ENCODE measurements around the gene STMN3. TPM values are rescaled to one million over a fixed set of nuclear protein-coding genes. Genes with fewer than 3 reads are reported as not detected.
"Not testable (repeated sequence)": the region's sequence is repeated elsewhere in the genome, so short reads cannot be mapped to it uniquely, and the experiment has no call there.

The STMN3 gene
- total RNA-seq, 3 donors from 2014 or later = 11.8 to 19.6 (median 17.7) TPM

DNA sequence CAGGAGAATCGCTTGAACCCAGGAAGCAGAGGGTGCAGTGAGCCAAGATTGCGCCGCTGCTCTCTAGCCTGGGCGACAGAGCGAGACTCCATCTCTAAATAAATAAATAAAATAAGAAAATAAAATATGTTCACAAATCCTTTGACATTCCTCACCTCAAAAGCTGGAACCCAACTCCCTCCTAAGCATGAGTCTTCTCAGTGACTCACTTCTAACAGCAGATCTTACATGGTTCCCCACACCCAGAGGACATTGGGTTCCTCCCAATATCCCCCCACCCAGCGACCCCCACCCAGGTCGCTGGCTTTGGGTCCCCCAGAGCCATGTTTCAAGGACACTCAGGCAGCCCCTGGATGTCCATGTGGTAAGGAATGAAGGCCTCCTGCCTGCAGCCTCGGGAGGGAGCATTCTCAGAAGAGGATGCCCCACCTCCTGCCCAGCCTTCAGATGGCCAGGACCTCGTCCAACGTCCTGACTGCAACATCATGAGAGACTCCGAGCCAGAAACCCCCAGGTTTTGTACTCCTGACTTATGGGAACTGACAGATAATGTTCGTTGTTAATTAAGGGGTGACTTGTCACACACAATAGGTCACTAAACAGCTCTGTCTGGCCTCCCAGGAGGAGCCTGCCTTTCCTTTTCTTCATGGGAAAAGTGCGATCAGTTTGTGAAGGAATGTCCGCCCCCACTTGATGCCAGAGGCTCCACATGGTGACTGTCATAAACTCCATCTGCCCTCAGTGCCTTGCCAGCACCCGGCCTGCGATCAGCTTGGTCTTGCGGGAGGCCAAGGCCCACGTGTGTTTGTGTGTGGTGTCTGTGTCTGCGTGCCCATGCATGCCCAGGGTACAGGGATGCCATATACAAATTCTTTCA is 16.2 kb downstream of the STMN3 start:
- Histone ChIP-seq H3K4me1 (no peaks in the 10 kb centered on the region), H3K9me3 (no peaks in the 10 kb centered on the region), H3K4me3 (no peak overlapping the region), H3K36me3 (no peaks in the 10 kb centered on the region), H3K27me3 (no peaks in the 10 kb centered on the region), H3K27ac (peak overlapping the region; percentile 7 to 38)
- DNase-seq (ENCODE audit: low spot score in 2 of 2) = no peak
- intact Hi-C loops (cut with DNase I; ENCODE audit: low total_unique reads) = loop anchor here (10.0 kb wide), 1 partner anchor 102 kb away; the partner anchor contains the start of gene PTK6
- TF ChIP-seq, protein P1, sequence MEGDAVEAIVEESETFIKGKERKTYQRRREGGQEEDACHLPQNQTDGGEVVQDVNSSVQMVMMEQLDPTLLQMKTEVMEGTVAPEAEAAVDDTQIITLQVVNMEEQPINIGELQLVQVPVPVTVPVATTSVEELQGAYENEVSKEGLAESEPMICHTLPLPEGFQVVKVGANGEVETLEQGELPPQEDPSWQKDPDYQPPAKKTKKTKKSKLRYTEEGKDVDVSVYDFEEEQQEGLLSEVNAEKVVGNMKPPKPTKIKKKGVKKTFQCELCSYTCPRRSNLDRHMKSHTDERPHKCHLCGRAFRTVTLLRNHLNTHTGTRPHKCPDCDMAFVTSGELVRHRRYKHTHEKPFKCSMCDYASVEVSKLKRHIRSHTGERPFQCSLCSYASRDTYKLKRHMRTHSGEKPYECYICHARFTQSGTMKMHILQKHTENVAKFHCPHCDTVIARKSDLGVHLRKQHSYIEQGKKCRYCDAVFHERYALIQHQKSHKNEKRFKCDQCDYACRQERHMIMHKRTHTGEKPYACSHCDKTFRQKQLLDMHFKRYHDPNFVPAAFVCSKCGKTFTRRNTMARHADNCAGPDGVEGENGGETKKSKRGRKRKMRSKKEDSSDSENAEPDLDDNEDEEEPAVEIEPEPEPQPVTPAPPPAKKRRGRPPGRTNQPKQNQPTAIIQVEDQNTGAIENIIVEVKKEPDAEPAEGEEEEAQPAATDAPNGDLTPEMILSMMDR (IDR thresholded peaks at IDR 0.05) = no peak
- TF ChIP-seq POLR2AphosphoS5 (IDR thresholded peaks at IDR 0.05) = no peak
- TF ChIP-seq POLR2A (IDR thresholded peaks at IDR 0.05) = no peak

DNA sequence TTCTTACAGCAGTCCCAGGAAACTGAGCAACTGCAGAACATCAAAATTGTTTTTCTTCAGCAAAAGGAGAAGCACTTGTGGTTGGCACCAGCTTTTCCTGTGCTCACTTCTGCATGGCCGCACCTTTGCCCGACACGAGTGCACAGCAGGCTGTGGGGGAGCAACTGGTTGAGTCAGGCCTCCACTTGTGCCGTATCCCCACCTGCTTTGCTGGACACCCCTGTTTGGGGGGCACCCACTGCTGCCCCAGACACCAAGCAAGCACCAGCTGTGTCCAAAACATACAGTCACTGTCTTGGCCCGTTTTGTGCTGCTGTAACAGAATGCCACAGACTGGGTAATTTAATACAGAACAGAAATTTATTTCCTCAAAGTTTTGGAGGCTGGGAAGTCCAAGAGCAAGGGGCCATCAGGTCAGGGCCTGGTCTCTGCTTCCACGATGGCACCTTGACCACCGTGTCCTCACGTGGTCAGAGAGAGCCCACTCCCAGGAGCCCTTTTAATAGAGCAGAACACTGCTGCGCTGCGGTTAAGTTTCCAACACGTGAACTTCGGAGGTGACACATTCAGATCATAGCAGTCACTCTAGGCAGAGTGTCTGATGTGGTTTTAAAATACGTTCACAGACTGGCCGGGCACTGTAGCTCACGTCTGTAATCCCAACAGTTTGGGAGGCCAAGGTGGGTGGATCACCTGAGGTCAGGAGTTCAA is 17.6 kb downstream of the STMN3 start:
- intact Hi-C loops (cut with DNase I; ENCODE audit: low total_unique reads) = loop anchor here (10.0 kb wide), 1 partner anchor 101 kb away; the partner anchor contains the start of gene PTK6
- TF ChIP-seq, protein P1 (IDR thresholded peaks at IDR 0.05) = no peak
- TF ChIP-seq POLR2AphosphoS5 (IDR thresholded peaks at IDR 0.05) = no peak
- no peak for TF ChIP-seq POLR2A (IDR thresholded peaks at IDR 0.05)
- no peak overlapping the region for H3K4me3 ChIP-seq
- H3K9me3 ChIP-seq = no peaks in the 10 kb centered on the region
- H3K27ac ChIP-seq = peak overlapping the region in 1 of 2 donors; percentile 38
- no peaks in the 10 kb centered on the region for H3K36me3 ChIP-seq
- H3K4me1 ChIP-seq = no peaks in the 10 kb centered on the region
- H3K27me3 ChIP-seq = no peaks in the 10 kb centered on the region
- no peak for DNase-seq (ENCODE audit: low spot score in 2 of 2)

DNA sequence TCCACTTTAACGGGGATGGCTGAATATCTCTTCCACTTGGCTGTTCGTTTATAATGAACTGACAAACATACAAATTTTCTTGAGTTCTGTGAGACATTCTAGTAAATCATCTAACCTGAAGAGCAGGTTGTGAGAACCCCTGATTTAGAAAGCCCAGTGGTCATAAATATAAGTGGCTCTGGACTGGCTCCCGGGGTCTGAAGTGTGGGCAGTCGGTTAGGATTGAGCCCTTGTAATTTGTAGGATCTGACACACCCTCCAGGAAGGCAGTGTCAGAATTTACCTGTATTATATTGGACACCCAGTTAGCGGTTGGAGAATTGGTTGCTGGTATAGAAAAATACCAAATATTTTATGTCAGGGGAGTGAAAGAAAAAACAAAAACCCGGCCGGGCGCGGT is 19.5 kb downstream of the STMN3 start:
- no peak overlapping the region for H3K27ac ChIP-seq
- no peaks in the 10 kb centered on the region for H3K9me3 ChIP-seq
- H3K4me3 ChIP-seq = no peak overlapping the region
- TF ChIP-seq POLR2AphosphoS5 (IDR thresholded peaks at IDR 0.05) (no peak), POLR2A (IDR thresholded peaks at IDR 0.05) (no peak)
- TF ChIP-seq, protein P1 (IDR thresholded peaks at IDR 0.05) = no peak
- intact Hi-C loops (cut with DNase I; ENCODE audit: low total_unique reads) = loop anchor here (10.0 kb wide), 1 partner anchor 99 kb away; the partner anchor contains the start of gene PTK6
- H3K36me3 ChIP-seq = no peaks in the 10 kb centered on the region
- no peaks in the 10 kb centered on the region for H3K4me1 ChIP-seq
- H3K27me3 ChIP-seq = no peaks in the 10 kb centered on the region
- DNase-seq (ENCODE audit: low spot score in 2 of 2) = no peak

DNA sequence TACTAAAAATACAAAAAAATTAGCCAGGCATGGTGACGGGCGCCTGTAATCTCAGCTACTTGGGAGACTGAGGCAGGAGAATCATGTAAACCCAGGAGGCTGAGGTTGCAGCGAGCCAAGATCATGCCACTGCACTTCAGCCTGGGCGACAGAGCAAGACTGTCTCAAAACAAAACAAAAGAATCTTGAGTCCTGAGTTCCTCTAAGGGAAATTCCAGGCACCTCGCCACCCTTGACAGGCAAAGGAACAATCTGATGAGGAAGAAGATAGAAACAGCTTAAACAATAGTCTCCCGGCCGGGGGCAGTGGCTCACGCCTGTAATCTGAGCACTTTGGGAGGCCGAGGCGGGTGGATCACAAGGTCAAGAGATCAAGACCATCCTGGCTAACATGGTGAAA is 21.8 kb downstream of the STMN3 start:
- H3K4me1 ChIP-seq; H3K27me3 ChIP-seq; H3K9me3 ChIP-seq; DNase-seq (ENCODE audit: low spot score in 2 of 2); H3K27ac ChIP-seq; H3K36me3 ChIP-seq; H3K4me3 ChIP-seq: not testable (repeated sequence)
- intact Hi-C loops (cut with DNase I; ENCODE audit: low total_unique reads) = loop anchor here (10.0 kb wide), 1 partner anchor 97 kb away; the partner anchor contains the start of gene PTK6

DNA sequence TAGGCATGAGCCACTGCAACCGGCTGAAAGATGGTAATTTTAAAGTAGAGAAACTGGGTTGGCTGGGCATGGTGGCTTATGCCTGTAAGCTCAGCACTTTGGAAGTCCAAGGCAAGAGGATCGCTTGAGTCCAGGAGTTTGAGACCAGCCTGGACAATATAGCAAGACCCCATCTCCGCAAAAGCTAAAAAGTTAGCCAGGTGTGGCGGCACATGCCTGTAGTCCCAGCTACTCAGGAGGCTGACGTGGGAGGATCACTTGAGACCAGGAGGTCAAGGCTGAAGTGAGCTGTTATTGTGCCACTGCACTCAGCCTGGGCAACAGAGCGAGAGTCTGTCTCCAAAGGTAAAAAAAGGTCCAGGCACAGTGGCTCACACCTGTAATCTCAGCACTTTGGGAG is 22.3 kb downstream of the STMN3 start:
- not testable (repeated sequence) for H3K4me3 ChIP-seq; H3K9me3 ChIP-seq; H3K36me3 ChIP-seq; H3K27ac ChIP-seq; H3K4me1 ChIP-seq; H3K27me3 ChIP-seq; DNase-seq (ENCODE audit: low spot score in 2 of 2)
- intact Hi-C loops (cut with DNase I; ENCODE audit: low total_unique reads) = loop anchor here (10.0 kb wide), 1 partner anchor 96 kb away; the partner anchor contains the start of gene PTK6

All from breast epithelium (tissue), 4 donors.